Measurements from ENCODE around the gene ZEB2.

The ZEB2 gene

DNA sequence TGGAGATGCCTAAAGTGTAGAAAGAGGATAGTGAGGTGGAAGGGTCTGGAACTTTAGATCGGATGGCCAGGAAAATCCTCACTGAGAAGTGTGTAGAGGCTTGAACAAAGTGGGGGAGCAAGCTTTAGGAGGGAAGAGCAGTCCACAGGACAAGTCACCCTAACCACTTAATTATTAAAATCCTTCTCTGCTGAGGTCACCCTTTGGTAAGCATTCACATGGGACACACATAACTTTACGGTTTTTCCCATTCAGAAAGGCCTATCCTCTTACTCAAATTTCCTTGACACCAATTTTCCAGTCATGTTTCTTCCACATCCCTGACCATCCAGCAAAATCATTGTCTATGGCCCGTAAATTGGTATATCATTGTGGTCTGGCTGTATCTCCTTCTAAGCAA lies 31.0 kb upstream of the ZEB2 start:
- H2AFZ ChIP-seq (ENCODE audit: low read length): no peak overlapping the region
- no peaks in the 10 kb centered on the region for H3K36me3 ChIP-seq (ENCODE audit: insufficient read depth, low read length)
- H3K27me3 ChIP-seq (ENCODE audit: insufficient read depth, low read length): no peaks in the 10 kb centered on the region
- TF ChIP-seq EZH2 (IDR thresholded peaks at IDR 0.05; ENCODE audit: borderline replicate concordance, low read length): no peak
- TF ChIP-seq, protein P1, sequence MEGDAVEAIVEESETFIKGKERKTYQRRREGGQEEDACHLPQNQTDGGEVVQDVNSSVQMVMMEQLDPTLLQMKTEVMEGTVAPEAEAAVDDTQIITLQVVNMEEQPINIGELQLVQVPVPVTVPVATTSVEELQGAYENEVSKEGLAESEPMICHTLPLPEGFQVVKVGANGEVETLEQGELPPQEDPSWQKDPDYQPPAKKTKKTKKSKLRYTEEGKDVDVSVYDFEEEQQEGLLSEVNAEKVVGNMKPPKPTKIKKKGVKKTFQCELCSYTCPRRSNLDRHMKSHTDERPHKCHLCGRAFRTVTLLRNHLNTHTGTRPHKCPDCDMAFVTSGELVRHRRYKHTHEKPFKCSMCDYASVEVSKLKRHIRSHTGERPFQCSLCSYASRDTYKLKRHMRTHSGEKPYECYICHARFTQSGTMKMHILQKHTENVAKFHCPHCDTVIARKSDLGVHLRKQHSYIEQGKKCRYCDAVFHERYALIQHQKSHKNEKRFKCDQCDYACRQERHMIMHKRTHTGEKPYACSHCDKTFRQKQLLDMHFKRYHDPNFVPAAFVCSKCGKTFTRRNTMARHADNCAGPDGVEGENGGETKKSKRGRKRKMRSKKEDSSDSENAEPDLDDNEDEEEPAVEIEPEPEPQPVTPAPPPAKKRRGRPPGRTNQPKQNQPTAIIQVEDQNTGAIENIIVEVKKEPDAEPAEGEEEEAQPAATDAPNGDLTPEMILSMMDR (IDR thresholded peaks at IDR 0.05; ENCODE audit: low read length): no peak
- H3K79me2 ChIP-seq (ENCODE audit: insufficient read depth, low read length): no peaks in the 10 kb centered on the region
- no peaks in the 10 kb centered on the region for H3F3A ChIP-seq (ENCODE audit: insufficient read depth, low read length)
- no peak overlapping the region for H3K27ac ChIP-seq (ENCODE audit: low read depth, low read length, poor library complexity, severe bottlenecking)
- peaks cover 34% of the 10 kb centered on the region for H3K4me1 ChIP-seq (ENCODE audit: insufficient read depth, low read length, severe bottlenecking)
- no peak overlapping the region for H3K9ac ChIP-seq (ENCODE audit: low read length)
- H3K4me3 ChIP-seq (ENCODE audit: low read depth, low read length, poor library complexity, severe bottlenecking): no peak overlapping the region
- no peaks in the 10 kb centered on the region for H4K20me1 ChIP-seq (ENCODE audit: insufficient read depth, low read length)
- H3K4me2 ChIP-seq (ENCODE audit: low read length): no peak overlapping the region
- H3K9me3 ChIP-seq (ENCODE audit: low read length): no peaks in the 10 kb centered on the region
- no peaks in the 10 kb centered on the region for H3K9me2 ChIP-seq (ENCODE audit: low read depth, low read length)

DNA sequence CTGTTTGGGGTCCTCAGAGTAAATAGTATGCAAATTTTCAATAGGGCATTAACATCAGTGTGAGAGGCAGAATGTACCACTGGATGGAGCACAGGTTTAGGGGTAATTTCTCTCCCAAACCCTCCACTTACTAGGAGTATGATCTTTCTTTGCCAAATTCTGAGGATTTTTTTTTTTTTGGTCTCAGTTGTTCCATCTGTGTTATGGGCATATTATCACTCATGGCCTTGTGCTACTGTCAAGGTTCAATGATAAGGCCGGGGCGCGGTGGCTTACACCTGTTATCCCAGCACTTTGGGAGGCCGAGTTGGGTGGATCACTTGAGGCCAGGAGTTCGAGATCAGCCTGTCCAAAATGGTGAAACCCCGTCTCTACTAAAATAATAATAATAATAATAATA lies 30.2 kb upstream of the ZEB2 start:
- Histone ChIP-seq H3K27me3 (ENCODE audit: insufficient read depth, low read length) (no peaks in the 10 kb centered on the region), H3K27ac (ENCODE audit: low read depth, low read length, poor library complexity, severe bottlenecking) (no peak overlapping the region), H3K9ac (ENCODE audit: low read length) (no peak overlapping the region), H3K36me3 (ENCODE audit: insufficient read depth, low read length) (no peaks in the 10 kb centered on the region), H2AFZ (ENCODE audit: low read length) (no peak overlapping the region), H3K9me3 (ENCODE audit: low read length) (no peaks in the 10 kb centered on the region), H3K4me1 (ENCODE audit: insufficient read depth, low read length, severe bottlenecking) (peaks cover 38% of the 10 kb centered on the region), H3K79me2 (ENCODE audit: insufficient read depth, low read length) (no peaks in the 10 kb centered on the region), H4K20me1 (ENCODE audit: insufficient read depth, low read length) (no peaks in the 10 kb centered on the region), H3F3A (ENCODE audit: insufficient read depth, low read length) (no peaks in the 10 kb centered on the region), H3K4me3 (ENCODE audit: low read depth, low read length, poor library complexity, severe bottlenecking) (no peak overlapping the region), H3K4me2 (ENCODE audit: low read length) (no peak overlapping the region), H3K9me2 (ENCODE audit: low read depth, low read length) (no peaks in the 10 kb centered on the region)
- TF ChIP-seq, protein P1 (IDR thresholded peaks at IDR 0.05; ENCODE audit: low read length): no peak
- no peak for TF ChIP-seq EZH2 (IDR thresholded peaks at IDR 0.05; ENCODE audit: borderline replicate concordance, low read length)

DNA sequence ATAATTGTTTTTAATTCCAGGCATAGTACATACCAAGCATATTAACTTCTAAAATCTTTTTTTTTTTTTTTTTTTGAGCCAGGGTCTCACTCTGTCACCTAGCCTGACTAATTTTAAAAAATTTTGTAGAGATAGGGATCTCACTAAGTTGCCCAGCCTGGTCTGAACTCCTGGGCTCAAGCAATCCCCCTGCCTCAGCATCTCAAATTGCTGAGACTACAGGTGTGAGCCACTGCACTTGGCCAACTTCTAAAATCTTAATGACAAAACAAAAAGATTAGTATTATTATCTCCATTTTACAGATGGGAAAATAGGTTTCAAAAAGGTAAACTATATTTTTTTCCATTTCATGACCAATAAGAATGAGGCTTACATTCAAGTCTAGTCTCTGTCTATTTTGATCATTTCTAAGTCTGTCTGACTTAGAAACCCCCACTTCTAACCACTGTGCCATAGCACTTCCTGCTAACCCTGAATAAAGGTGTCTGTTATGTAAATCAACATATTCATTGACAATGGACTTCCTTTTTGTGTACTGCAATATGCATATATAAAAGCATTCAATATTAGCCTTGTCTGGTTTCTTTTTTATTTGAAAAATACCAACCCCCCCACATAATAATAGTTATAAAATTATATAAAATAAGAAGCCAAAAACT lies 28.7 kb upstream of the ZEB2 start:
- no peak overlapping the region for H3K4me3 ChIP-seq (ENCODE audit: low read depth, low read length, poor library complexity, severe bottlenecking)
- H2AFZ ChIP-seq (ENCODE audit: low read length): no peak overlapping the region
- no peaks in the 10 kb centered on the region for H3K79me2 ChIP-seq (ENCODE audit: insufficient read depth, low read length)
- H3K4me2 ChIP-seq (ENCODE audit: low read length): no peak overlapping the region
- H3K9me3 ChIP-seq (ENCODE audit: low read length): no peaks in the 10 kb centered on the region
- no peaks in the 10 kb centered on the region for H3F3A ChIP-seq (ENCODE audit: insufficient read depth, low read length)
- no peaks in the 10 kb centered on the region for H3K36me3 ChIP-seq (ENCODE audit: insufficient read depth, low read length)
- no peaks in the 10 kb centered on the region for H3K27me3 ChIP-seq (ENCODE audit: insufficient read depth, low read length)
- TF ChIP-seq EZH2 (IDR thresholded peaks at IDR 0.05; ENCODE audit: borderline replicate concordance, low read length): no peak
- TF ChIP-seq, protein P1 (IDR thresholded peaks at IDR 0.05; ENCODE audit: low read length): no peak
- H3K9ac ChIP-seq (ENCODE audit: low read length): no peak overlapping the region
- H4K20me1 ChIP-seq (ENCODE audit: insufficient read depth, low read length): no peaks in the 10 kb centered on the region
- peak overlapping the region; percentile 11 for H3K27ac ChIP-seq (ENCODE audit: low read depth, low read length, poor library complexity, severe bottlenecking)
- no peaks in the 10 kb centered on the region for H3K9me2 ChIP-seq (ENCODE audit: low read depth, low read length)
- peaks cover 38% of the 10 kb centered on the region for H3K4me1 ChIP-seq (ENCODE audit: insufficient read depth, low read length, severe bottlenecking)
